ENCODE measurements around the gene ETS1. TPM values are rescaled to one million over a fixed set of nuclear protein-coding genes. Genes with fewer than 3 reads are reported as not detected.
"Not testable (repeated sequence)": the region's sequence is repeated elsewhere in the genome, so short reads cannot be mapped to it uniquely, and the experiment has no call there.

ETS1 gene
- total RNA-seq, 1 experiment from 2014 or later, result 82.0 TPM

DNA sequence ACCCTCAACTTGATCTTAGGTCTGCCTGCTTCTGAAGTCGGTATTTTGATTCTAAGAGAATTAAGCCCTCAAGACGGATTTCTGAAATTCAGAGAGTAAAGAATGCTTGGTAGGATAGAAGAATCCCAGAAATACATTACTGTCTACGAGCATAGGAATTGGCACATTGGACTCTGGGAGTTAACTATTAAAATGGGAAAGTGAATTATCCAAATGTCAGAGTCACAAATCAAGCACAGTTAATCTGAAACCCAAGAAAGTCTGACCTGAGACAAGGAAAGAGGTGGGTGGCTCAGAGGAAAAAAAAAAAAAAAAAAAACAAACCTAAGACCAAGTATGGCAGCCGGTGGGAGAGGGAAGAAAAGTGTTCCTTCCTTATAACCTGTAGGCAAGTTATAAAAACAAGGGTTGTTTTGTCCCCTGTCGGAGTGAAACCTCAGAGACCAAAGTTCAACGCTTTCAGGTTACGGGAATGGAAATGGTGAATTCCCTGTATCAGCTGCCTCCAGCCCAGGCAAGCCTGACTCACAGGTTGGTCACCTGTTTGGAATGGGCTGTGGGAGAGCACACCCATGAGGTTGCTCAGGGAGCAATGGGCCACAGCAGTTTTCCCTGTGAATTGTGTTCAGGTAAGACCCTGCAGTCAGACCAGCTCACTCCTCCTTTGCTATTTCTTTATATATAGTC is 139.0 kb downstream of the ETS1 start:
- ChIA-PET POLR2A (interaction anchor here (0.8 to 2.1 kb wide), 6 partner anchors 10 to 184 kb away, joined by 3 to 9 read pairs (median 3); no protein-coding TSS in a partner anchor), CTCF (interaction anchor here (0.6 to 2.1 kb wide), 25 partner anchors 10 to 379 kb away, joined by 3 to 27 read pairs (median 4); no protein-coding TSS in a partner anchor)
- peak overlapping the region; percentile 88 for H3K27ac Mint-ChIP-seq (ENCODE audit: low read depth, unreplicated experiment)
- H3K36me3 Mint-ChIP-seq (ENCODE audit: insufficient read depth, unreplicated experiment), result no peaks in the 10 kb centered on the region
- peak; percentile 87 for DNase-seq (ENCODE audit: unreplicated experiment)
- intact Hi-C loops (cut with micrococcal nuclease), result loop anchor here (1.0 to 10.0 kb wide), 7 partner anchors 41 to 383 kb away; no protein-coding TSS in a partner anchor
- TSS peak; percentile 92 for BruUV-seq (replicated peaks)
- H3K27me3 Mint-ChIP-seq (ENCODE audit: insufficient read depth, unreplicated experiment), result no peaks in the 10 kb centered on the region
- no peaks in the 10 kb centered on the region for H3K9me3 Mint-ChIP-seq (ENCODE audit: unreplicated experiment)
- TF ChIP-seq, protein P1, sequence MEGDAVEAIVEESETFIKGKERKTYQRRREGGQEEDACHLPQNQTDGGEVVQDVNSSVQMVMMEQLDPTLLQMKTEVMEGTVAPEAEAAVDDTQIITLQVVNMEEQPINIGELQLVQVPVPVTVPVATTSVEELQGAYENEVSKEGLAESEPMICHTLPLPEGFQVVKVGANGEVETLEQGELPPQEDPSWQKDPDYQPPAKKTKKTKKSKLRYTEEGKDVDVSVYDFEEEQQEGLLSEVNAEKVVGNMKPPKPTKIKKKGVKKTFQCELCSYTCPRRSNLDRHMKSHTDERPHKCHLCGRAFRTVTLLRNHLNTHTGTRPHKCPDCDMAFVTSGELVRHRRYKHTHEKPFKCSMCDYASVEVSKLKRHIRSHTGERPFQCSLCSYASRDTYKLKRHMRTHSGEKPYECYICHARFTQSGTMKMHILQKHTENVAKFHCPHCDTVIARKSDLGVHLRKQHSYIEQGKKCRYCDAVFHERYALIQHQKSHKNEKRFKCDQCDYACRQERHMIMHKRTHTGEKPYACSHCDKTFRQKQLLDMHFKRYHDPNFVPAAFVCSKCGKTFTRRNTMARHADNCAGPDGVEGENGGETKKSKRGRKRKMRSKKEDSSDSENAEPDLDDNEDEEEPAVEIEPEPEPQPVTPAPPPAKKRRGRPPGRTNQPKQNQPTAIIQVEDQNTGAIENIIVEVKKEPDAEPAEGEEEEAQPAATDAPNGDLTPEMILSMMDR (IDR thresholded peaks at IDR 0.05; ENCODE audit: unreplicated experiment), result peak; percentile 10
- peaks cover 22% of the 10 kb centered on the region for H3K4me1 Mint-ChIP-seq (ENCODE audit: insufficient read depth, unreplicated experiment)
- peak overlapping the region; percentile 61 for H3K4me3 Mint-ChIP-seq (ENCODE audit: unreplicated experiment)

DNA sequence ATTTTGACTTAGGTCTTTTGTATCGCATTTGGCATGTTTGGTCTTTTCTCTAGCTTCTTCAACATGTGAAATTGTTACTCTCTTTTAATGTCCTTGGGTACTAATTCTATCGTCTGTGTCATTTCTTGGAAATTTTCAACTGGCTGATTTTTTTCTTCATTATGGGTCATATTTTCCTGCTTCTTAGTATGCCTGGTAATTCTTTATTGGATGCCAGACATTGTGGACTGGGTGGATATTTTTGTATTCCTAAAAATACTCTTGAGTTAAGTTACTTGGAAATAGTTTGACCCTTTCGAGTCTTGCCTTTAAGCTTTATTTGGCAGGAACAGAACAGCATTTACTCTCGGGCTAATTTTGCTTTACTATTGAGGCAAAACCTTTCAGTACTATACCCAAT is 140.1 kb downstream of the ETS1 start:
- POLR2A ChIA-PET, result interaction anchor here (1.1 kb wide), 1 partner anchor 50 kb away, joined by 3 read pairs; no protein-coding TSS in a partner anchor
- H3K36me3 Mint-ChIP-seq (ENCODE audit: insufficient read depth, unreplicated experiment), result no peaks in the 10 kb centered on the region
- no peaks in the 10 kb centered on the region for H3K27me3 Mint-ChIP-seq (ENCODE audit: insufficient read depth, unreplicated experiment)
- H3K27ac Mint-ChIP-seq (ENCODE audit: low read depth, unreplicated experiment), result no peak overlapping the region
- TF ChIP-seq, protein P1 (IDR thresholded peaks at IDR 0.05; ENCODE audit: unreplicated experiment), result no peak
- H3K4me1 Mint-ChIP-seq (ENCODE audit: insufficient read depth, unreplicated experiment), result peaks cover 11% of the 10 kb centered on the region
- H3K9me3 Mint-ChIP-seq (ENCODE audit: unreplicated experiment), result no peaks in the 10 kb centered on the region
- no peak for DNase-seq (ENCODE audit: unreplicated experiment)
- CTCF ChIA-PET, result interaction anchor here (0.5 to 1.6 kb wide), 7 partner anchors 20 to 275 kb away, joined by 3 to 7 read pairs (median 3); no protein-coding TSS in a partner anchor
- no TSS peak for BruUV-seq (replicated peaks)
- intact Hi-C loops (cut with micrococcal nuclease), result loop anchor here (5.0 to 10.0 kb wide), 3 partner anchors 40 to 232 kb away; no protein-coding TSS in a partner anchor
- H3K4me3 Mint-ChIP-seq (ENCODE audit: unreplicated experiment), result no peak overlapping the region

DNA sequence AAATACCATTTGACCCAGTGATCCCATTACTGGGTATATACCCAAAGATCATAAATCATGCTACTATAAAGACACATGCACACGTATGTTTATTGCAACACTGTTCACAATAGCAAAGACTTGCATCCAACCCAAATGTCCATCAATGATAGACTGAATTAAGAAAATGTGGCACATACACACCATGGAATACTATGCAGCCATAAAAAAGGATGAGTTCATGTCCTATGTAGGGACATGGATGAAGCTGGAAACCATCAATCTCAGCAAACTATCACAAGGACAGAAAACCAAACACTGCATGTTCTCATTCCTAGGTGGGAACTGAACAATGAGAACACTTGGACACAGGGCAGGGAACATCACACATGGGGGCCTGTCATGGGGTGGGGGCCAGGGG is 141.4 kb downstream of the ETS1 start:
- BruUV-seq (replicated peaks); H3K36me3 Mint-ChIP-seq (ENCODE audit: insufficient read depth, unreplicated experiment); H3K9me3 Mint-ChIP-seq (ENCODE audit: unreplicated experiment); DNase-seq (ENCODE audit: unreplicated experiment); H3K27me3 Mint-ChIP-seq (ENCODE audit: insufficient read depth, unreplicated experiment); CTCF ChIA-PET; H3K4me3 Mint-ChIP-seq (ENCODE audit: unreplicated experiment); POLR2A ChIA-PET; H3K27ac Mint-ChIP-seq (ENCODE audit: low read depth, unreplicated experiment): not testable (repeated sequence)
- H3K4me1 Mint-ChIP-seq (ENCODE audit: insufficient read depth, unreplicated experiment), result peaks cover 11% of the 10 kb centered on the region
- intact Hi-C loops (cut with micrococcal nuclease), result loop anchor here (5.0 to 10.0 kb wide), 3 partner anchors 39 to 231 kb away; no protein-coding TSS in a partner anchor

DNA sequence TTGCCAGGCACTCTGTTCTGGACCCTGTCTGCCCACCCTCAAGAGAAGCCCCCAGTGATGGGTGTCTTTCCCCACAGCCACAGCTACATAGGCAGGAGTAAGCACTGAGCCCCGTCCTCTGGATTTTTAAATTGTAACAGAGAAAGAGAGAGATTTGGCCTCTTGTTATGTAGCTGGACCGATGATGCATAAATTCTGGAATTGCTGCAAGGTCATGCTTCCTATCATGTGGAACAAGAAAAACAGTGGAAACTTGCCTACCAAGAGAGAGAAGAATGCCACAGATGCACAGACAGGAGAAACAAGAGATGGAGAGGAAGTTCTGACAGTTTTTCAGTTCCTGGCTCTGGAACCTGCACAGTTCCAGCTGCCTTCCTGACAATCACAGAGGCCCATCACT is 150.2 kb downstream of the ETS1 start:
- CTCF ChIA-PET, result interaction anchor here (1.1 kb wide), 1 partner anchor 147 kb away, joined by 3 read pairs; no protein-coding TSS in a partner anchor
- POLR2A ChIA-PET, result interaction anchor here (0.6 to 1.6 kb wide), 2 partner anchors 11 to 286 kb away, joined by 3 to 4 read pairs; no protein-coding TSS in a partner anchor
- intact Hi-C loops (cut with micrococcal nuclease), result no loop called here
- no peak for DNase-seq (ENCODE audit: unreplicated experiment)
- H3K4me1 Mint-ChIP-seq (ENCODE audit: insufficient read depth, unreplicated experiment), result no peaks in the 10 kb centered on the region
- TF ChIP-seq, protein P1 (IDR thresholded peaks at IDR 0.05; ENCODE audit: unreplicated experiment), result no peak
- H3K9me3 Mint-ChIP-seq (ENCODE audit: unreplicated experiment), result no peaks in the 10 kb centered on the region
- H3K4me3 Mint-ChIP-seq (ENCODE audit: unreplicated experiment), result no peak overlapping the region
- no peaks in the 10 kb centered on the region for H3K36me3 Mint-ChIP-seq (ENCODE audit: insufficient read depth, unreplicated experiment)
- no peaks in the 10 kb centered on the region for H3K27me3 Mint-ChIP-seq (ENCODE audit: insufficient read depth, unreplicated experiment)
- BruUV-seq (replicated peaks), result no TSS peak
- H3K27ac Mint-ChIP-seq (ENCODE audit: low read depth, unreplicated experiment), result no peak overlapping the region
